K562 (cell line): ENCODE measurements around the gene CDKN2B. TPM values are rescaled to one million over a fixed set of nuclear protein-coding genes. Genes with fewer than 3 reads are reported as not detected.

Experiments
- ATAC-seq: fragments of 200-7000 bp; cut with Tn5 transposase; 3 replicates; pipeline ENCODE4 v1.9.1; 2020; ENCODE audit warnings: moderate library complexity
- BruUV-seq: library from RNA; stranded (reverse); fragments of 400-500 nt; replicated peaks from 2 replicates; lab custom pipeline; 2021; lab: Mats Ljungman, UMichigan
- CTCF ChIA-PET: fragments of 300-600 bp; formaldehyde crosslinking; extraction: SDS; loops from one replicate; lab custom pipeline; 2021; ENCODE audit warnings: low intra/inter-chr PET ratio; lab: Yijun Ruan, JAX
- POLR2A ChIA-PET: fragments of 300-600, 350-650 bp; sonication (Branson Sonifier 250); formaldehyde crosslinking; extraction: SDS; loops from one replicate; lab custom pipeline; 2021; ENCODE audit warnings: antibody characterized with exemption, inconsistent platforms; lab: Yijun Ruan, JAX
- DNase-seq, 4 experiments: peaks; one replicate each; pipeline versions ENCODE4 v3.0.0 to v3.0.0-alpha.2; 2011 to 2018; ENCODE audit warnings: low spot score in 3 of 4, mixed read lengths in 3 of 4; ENCODE audit errors: extremely low read depth in 1 of 4
- FAIRE-seq: peaks from 2 replicates; lab custom pipeline; 2011; peaks lifted over from hg19 to GRCh38; lab: Jason Lieb, UNC
- H2AFZ ChIP-seq: 2 replicates; pipeline ENCODE4 v1.6.0; 2011; ENCODE audit warnings: low read depth, low read length, control low read depth, inconsistent platforms
- H3K27ac ChIP-seq: fragments of 200-600 bp; 3 replicates; pipeline ENCODE4 v1.8.0; 2011; ENCODE audit warnings: low read depth, mild to moderate bottlenecking, control low read depth, inconsistent platforms, low read length, moderate library complexity, mixed read lengths; ENCODE audit errors: extremely low read depth
- H3K27me3 ChIP-seq, 2 experiments: fragments of 300-600 bp in 1 of 2; 2 replicates in 1 of 2; 3 replicates in 1 of 2; pipeline versions ENCODE4 v1.6.0 to v1.8.0; 2011; ENCODE audit warnings: inconsistent platforms in 2 of 2, low read length in 2 of 2, mild to moderate bottlenecking in 1 of 2, mixed read lengths in 1 of 2, moderate library complexity in 1 of 2; ENCODE audit not compliant: control insufficient read depth in 2 of 2, insufficient read depth in 2 of 2
- H3K36me3 ChIP-seq: fragments of 300-600 bp; 3 replicates; pipeline ENCODE4 v1.8.0; 2011; ENCODE audit warnings: mild to moderate bottlenecking, low read length, inconsistent platforms; ENCODE audit not compliant: control insufficient read depth, insufficient read depth
- H3K4me1 ChIP-seq, 2 experiments: fragments of 200-600 bp in 1 of 2; replicated peaks in 1 of 2; 2 replicates in 1 of 2; 3 replicates in 1 of 2; pipeline versions ENCODE4 v1.5.1 to v1.8.0; 2011; ENCODE audit warnings: inconsistent platforms in 2 of 2, low read length in 2 of 2, mild to moderate bottlenecking in 1 of 2, mixed read lengths in 1 of 2, moderate library complexity in 1 of 2; ENCODE audit not compliant: control insufficient read depth in 2 of 2, insufficient read depth in 2 of 2
- H3K4me2 ChIP-seq: 2 replicates; pipeline ENCODE4 v1.6.1; 2011; ENCODE audit warnings: low read length, control low read depth, inconsistent platforms, mixed read lengths; ENCODE audit not compliant: insufficient read depth
- H3K4me3 ChIP-seq: fragments of 200-600 bp; sonication (generic), shearing (Covaris generic); 2 replicates; pipeline ENCODE4 v1.5.1; 2016; ENCODE audit warnings: control low read depth, inconsistent platforms
- H3K79me2 ChIP-seq: fragments of 200-600 bp; 3 replicates; pipeline ENCODE4 v1.8.0; 2011; ENCODE audit warnings: low read length, inconsistent platforms; ENCODE audit not compliant: control insufficient read depth, insufficient read depth
- H3K9ac ChIP-seq, 2 experiments: 2 replicates each; pipeline versions ENCODE4 v1.6.0 to v1.6.1; 2011; ENCODE audit warnings: low read depth in 2 of 2, low read length in 2 of 2, control low read depth in 1 of 2, inconsistent platforms in 1 of 2, mild to moderate bottlenecking in 1 of 2, mixed read lengths in 1 of 2; ENCODE audit not compliant: insufficient read depth in 1 of 2
- H3K9me1 ChIP-seq: one replicate; pipeline ENCODE4 v1.6.0; 2011; ENCODE audit warnings: inconsistent platforms, mild to moderate bottlenecking, low read length, moderate library complexity; ENCODE audit not compliant: control insufficient read depth, insufficient read depth
- H3K9me3 ChIP-seq: replicated peaks from 2 replicates; pipeline ENCODE4 v1.5.1; 2011; ENCODE audit warnings: low read depth, low read length, inconsistent platforms; ENCODE audit not compliant: control insufficient read depth, insufficient read depth
- H4K20me1 ChIP-seq: replicated peaks from 2 replicates; pipeline ENCODE4 v1.6.1; 2011; ENCODE audit warnings: low read length, inconsistent platforms, mixed read lengths; ENCODE audit not compliant: control insufficient read depth, insufficient read depth
- CTCF ChIP-seq, 3 experiments: IDR thresholded peaks in 2 of 3; conservative IDR thresholded peaks in 1 of 3; 2 replicates each; pipeline ENCODE4 v1.5.1; 2011 to 2012; ENCODE audit warnings: low read length in 3 of 3, mild to moderate bottlenecking in 3 of 3, control low read depth in 2 of 3, improper control_type of control experiment in 1 of 3, inconsistent platforms in 1 of 3, low read depth in 1 of 3, mixed read lengths in 1 of 3, moderate library complexity in 1 of 3; ENCODE audit not compliant: insufficient read depth in 2 of 3
- FOXJ3 ChIP-seq: sonication (generic); formaldehyde crosslinking; IDR thresholded peaks from 2 replicates; pipeline ENCODE4 v1.4.0; 2020; ENCODE audit warnings: mild to moderate bottlenecking, missing genetic modification reagents
- GATAD2A ChIP-seq: fragments of 450-650 bp; IDR thresholded peaks from 2 replicates; pipeline ENCODE4 v1.6.1; 2017
- HNRNPK ChIP-seq: fragments of 200-400 bp; formaldehyde crosslinking; IDR thresholded peaks from one replicate; pipeline ENCODE4 v1.6.1; 2018; ENCODE audit warnings: mild to moderate bottlenecking, low read depth, low read length; ENCODE audit not compliant: poor library complexity, severe bottlenecking
- PHTF2 ChIP-seq: fragments of 250-450 bp; sonication (Bioruptor Pico); IDR thresholded peaks from 2 replicates; pipeline ENCODE4 v1.5.0; 2021; ENCODE audit warnings: mild to moderate bottlenecking
- PTTG1 ChIP-seq: fragments of 450-650 bp; IDR thresholded peaks from 2 replicates; pipeline ENCODE4 v1.6.1; 2016; ENCODE audit warnings: low read depth, mild to moderate bottlenecking, missing genetic modification characterization, missing compliant biosample characterization
- XRCC3 ChIP-seq: fragments of 450-650 bp; IDR thresholded peaks from 2 replicates; pipeline ENCODE4 v1.6.1; 2017; ENCODE audit warnings: mild to moderate bottlenecking, moderate library complexity
- ZNF316 ChIP-seq: fragments of 450-650 bp; IDR thresholded peaks from 2 replicates; pipeline ENCODE4 v1.6.1; 2016
- WGBS: fragments of 100-300 bp; shearing (Covaris generic); methylation state at CpG from one replicate; pipeline ENCODE4 v1.1.6; 2016; ENCODE audit warnings: low coverage, mixed read lengths; ENCODE audit not compliant: insufficient coverage; ENCODE audit errors: missing lambda C conversion rate; 5-methylcytosine and 5-hydroxymethylcytosine counted together
- in situ Hi-C: fragments of 300-500 bp; cut with MboI; formaldehyde crosslinking; loops from 4 replicates; pipeline ENCODE4 v1.15.0; 2018; ENCODE audit warnings: inconsistent platforms, mixed read lengths
- intact Hi-C: fragments of 100-400 bp; cut with micrococcal nuclease; formaldehyde crosslinking; loops from 2 replicates; pipeline ENCODE4 v1.14.2; 2022
- polyA plus RNA-seq, 8 experiments: library from polyadenylated mRNA; depleted of rRNA in 4 of 8; stranded (reverse) in 5 of 8; unstranded in 3 of 8; fragments of >200 nt; fragmentation: Nextera tagmentation in 2 of 8; fragmentation: Illumina TruSeq in 1 of 8; extraction: Ambion mirVana in 2 of 8; extraction: Trizol in 1 of 8; gene quantifications; 2 replicates each; pipeline versions ENCODE4 v1.2.1 to v1.2.3, GENCODE V29; 2011 to 2014; ENCODE audit warnings: inconsistent platforms in 1 of 8, missing spikeins in 1 of 8
- total RNA-seq, 7 experiments: library from RNA; depleted of rRNA in 6 of 7; stranded (reverse); fragments of >200 nt in 6 of 7; fragmentation: Illumina TruSeq in 2 of 7; extraction: Trizol in 2 of 7; gene quantifications; 2 replicates each; pipeline versions ENCODE4 v1.2.1 to v1.2.3, GENCODE V29; 2011 to 2021; ENCODE audit warnings: low replicate concordance in 1 of 7
- TF ChIP-seq, protein P1 (sequence below), 2 experiments: fragments of 200-800 bp in 1 of 2; sonication (Bioruptor generic) in 1 of 2; sonication (generic) in 1 of 2; formaldehyde crosslinking in 1 of 2; IDR thresholded peaks in 1 of 2; conservative IDR thresholded peaks in 1 of 2; 2 replicates each; pipeline versions ENCODE4 v1.5.0 to v1.6.1; 2016 to 2020; ENCODE audit warnings: missing compliant biosample characterization in 1 of 2, missing genetic modification characterization in 1 of 2, missing genetic modification reagents in 1 of 2
- TF ChIP-seq, protein P2 (sequence below), 2 experiments: IDR thresholded peaks; 2 replicates each; pipeline ENCODE4 v1.6.1; 2011; ENCODE audit warnings: borderline replicate concordance in 1 of 2, control low read depth in 1 of 2, low read depth in 1 of 2, low read length in 1 of 2, mild to moderate bottlenecking in 1 of 2, mixed read lengths in 1 of 2, moderate library complexity in 1 of 2; ENCODE audit not compliant: insufficient read depth in 1 of 2, insufficient read length in 1 of 2, poor library complexity in 1 of 2, severe bottlenecking in 1 of 2; ENCODE audit errors: extremely low read depth in 1 of 2
- TF ChIP-seq, protein P3 (sequence below): fragments of 450-650 bp; IDR thresholded peaks from 2 replicates; pipeline ENCODE4 v1.6.1; 2017; ENCODE audit warnings: antibody characterized with exemption, mild to moderate bottlenecking
- TF ChIP-seq, protein P4 (sequence below): fragments of 450-650 bp; IDR thresholded peaks from 2 replicates; pipeline ENCODE4 v1.6.1; 2018; ENCODE audit warnings: mild to moderate bottlenecking, low read depth; ENCODE audit not compliant: partially characterized antibody

The CDKN2B gene
- total and polyA plus RNA-seq, 9 of the 15 experiments (the other 6 are each of a cell fraction or from before 2014, with no cell fraction given), result not detected

DNA sequence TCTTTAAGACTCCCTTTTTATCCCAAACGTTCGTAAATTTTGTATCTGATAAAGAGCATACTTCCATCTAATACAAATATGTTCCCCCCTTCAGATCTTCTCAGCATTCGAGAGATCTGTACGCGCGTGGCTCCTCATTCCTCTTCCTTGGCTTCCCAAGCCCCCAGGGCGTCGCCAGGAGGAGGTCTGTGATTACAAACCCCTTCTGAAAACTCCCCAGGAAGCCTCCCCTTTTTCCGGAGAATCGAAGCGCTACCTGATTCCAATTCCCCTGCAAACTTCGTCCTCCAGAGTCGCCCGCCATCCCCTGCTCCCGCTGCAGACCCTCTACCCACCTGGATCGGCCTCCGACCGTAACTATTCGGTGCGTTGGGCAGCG lies 34.8 kb downstream of the CDKN2B start:
- no peak for FAIRE-seq
- WGBS, result no CpG with 5 or more reads among the region's 21 CpGs
- H4K20me1 ChIP-seq, result no peaks in the 10 kb centered on the region
- H3K36me3 ChIP-seq, result no peaks in the 10 kb centered on the region
- no peak overlapping the region for H3K27ac ChIP-seq
- in situ Hi-C loops, result no loop called here
- no peaks in the 10 kb centered on the region for H3K9me3 ChIP-seq
- no peak overlapping the region for H3K4me2 ChIP-seq
- H3K4me3 ChIP-seq, result no peak overlapping the region
- ChIA-PET CTCF (no interaction called here), POLR2A (no interaction called here)
- no peaks in the 10 kb centered on the region for H3K9me1 ChIP-seq
- no peaks in the 10 kb centered on the region for H3K4me1 ChIP-seq
- intact Hi-C loops, result no loop called here
- no peak overlapping the region for H2AFZ ChIP-seq
- no TSS peak for BruUV-seq
- TF ChIP-seq FOXJ3 (CRISPR knock-in tag) (no peak), PHTF2 (no peak), ZNF316 (no peak), GATAD2A (no peak), PTTG1 (tag) (no peak), HNRNPK (no peak), XRCC3 (no peak), CTCF (IDR thresholded peaks at IDR 0.05 in 2 of 3, conservative IDR thresholded peaks at IDR 0.05 in 1 of 3; ENCODE audit: insufficient read depth in 2 of 3, low read depth in 1 of 3, low read length in 3 of 3) (no peak)
- TF ChIP-seq, protein P1, sequence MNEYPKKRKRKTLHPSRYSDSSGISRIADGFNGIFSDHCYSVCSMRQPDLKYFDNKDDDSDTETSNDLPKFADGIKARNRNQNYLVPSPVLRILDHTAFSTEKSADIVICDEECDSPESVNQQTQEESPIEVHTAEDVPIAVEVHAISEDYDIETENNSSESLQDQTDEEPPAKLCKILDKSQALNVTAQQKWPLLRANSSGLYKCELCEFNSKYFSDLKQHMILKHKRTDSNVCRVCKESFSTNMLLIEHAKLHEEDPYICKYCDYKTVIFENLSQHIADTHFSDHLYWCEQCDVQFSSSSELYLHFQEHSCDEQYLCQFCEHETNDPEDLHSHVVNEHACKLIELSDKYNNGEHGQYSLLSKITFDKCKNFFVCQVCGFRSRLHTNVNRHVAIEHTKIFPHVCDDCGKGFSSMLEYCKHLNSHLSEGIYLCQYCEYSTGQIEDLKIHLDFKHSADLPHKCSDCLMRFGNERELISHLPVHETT (CRISPR knock-in tag; conservative IDR thresholded peaks at IDR 0.05 in 1 of 2, IDR thresholded peaks at IDR 0.05 in 1 of 2), result no peak
- TF ChIP-seq, protein P2, sequence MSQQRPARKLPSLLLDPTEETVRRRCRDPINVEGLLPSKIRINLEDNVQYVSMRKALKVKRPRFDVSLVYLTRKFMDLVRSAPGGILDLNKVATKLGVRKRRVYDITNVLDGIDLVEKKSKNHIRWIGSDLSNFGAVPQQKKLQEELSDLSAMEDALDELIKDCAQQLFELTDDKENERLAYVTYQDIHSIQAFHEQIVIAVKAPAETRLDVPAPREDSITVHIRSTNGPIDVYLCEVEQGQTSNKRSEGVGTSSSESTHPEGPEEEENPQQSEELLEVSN (IDR thresholded peaks at IDR 0.05; ENCODE audit: borderline replicate concordance in 1 of 2, extremely low read depth in 1 of 2, insufficient read depth in 1 of 2, insufficient read length in 1 of 2, low read depth in 1 of 2, low read length in 1 of 2, poor library complexity in 1 of 2, severe bottlenecking in 1 of 2), result no peak
- TF ChIP-seq, protein P3, sequence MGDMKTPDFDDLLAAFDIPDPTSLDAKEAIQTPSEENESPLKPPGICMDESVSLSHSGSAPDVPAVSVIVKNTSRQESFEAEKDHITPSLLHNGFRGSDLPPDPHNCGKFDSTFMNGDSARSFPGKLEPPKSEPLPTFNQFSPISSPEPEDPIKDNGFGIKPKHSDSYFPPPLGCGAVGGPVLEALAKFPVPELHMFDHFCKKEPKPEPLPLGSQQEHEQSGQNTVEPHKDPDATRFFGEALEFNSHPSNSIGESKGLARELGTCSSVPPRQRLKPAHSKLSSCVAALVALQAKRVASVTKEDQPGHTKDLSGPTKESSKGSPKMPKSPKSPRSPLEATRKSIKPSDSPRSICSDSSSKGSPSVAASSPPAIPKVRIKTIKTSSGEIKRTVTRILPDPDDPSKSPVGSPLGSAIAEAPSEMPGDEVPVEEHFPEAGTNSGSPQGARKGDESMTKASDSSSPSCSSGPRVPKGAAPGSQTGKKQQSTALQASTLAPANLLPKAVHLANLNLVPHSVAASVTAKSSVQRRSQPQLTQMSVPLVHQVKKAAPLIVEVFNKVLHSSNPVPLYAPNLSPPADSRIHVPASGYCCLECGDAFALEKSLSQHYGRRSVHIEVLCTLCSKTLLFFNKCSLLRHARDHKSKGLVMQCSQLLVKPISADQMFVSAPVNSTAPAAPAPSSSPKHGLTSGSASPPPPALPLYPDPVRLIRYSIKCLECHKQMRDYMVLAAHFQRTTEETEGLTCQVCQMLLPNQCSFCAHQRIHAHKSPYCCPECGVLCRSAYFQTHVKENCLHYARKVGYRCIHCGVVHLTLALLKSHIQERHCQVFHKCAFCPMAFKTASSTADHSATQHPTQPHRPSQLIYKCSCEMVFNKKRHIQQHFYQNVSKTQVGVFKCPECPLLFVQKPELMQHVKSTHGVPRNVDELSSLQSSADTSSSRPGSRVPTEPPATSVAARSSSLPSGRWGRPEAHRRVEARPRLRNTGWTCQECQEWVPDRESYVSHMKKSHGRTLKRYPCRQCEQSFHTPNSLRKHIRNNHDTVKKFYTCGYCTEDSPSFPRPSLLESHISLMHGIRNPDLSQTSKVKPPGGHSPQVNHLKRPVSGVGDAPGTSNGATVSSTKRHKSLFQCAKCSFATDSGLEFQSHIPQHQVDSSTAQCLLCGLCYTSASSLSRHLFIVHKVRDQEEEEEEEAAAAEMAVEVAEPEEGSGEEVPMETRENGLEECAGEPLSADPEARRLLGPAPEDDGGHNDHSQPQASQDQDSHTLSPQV, result no peak
- TF ChIP-seq, protein P4, sequence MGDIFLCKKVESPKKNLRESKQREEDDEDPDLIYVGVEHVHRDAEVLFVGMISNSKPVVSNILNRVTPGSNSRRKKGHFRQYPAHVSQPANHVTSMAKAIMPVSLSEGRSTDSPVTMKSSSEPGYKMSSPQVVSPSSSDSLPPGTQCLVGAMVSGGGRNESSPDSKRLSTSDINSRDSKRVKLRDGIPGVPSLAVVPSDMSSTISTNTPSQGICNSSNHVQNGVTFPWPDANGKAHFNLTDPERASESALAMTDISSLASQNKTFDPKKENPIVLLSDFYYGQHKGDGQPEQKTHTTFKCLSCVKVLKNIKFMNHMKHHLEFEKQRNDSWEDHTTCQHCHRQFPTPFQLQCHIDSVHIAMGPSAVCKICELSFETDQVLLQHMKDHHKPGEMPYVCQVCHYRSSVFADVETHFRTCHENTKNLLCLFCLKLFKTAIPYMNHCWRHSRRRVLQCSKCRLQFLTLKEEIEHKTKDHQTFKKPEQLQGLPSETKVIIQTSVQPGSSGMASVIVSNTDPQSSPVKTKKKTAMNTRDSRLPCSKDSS, result no peak
- no peaks in the 10 kb centered on the region for H3K79me2 ChIP-seq
- no peak for ATAC-seq
- DNase-seq, result no peak
- H3K27me3 ChIP-seq, result no peaks in the 10 kb centered on the region
- no peak overlapping the region for H3K9ac ChIP-seq
